Stimulated activated naive CD8-positive, alpha-beta T cell treated with anti-CD3 and anti-CD28 coated beads, Interleukin-15, amount 100 ng/mL, for 72 hours (primary cell): Measurements from ENCODE around the gene GPR142.

Experiments
- ATAC-seq: fragments of 150-1000 bp; cut with Tn5 transposase; 2 replicates; pipeline ENCODE4 v1.10.0; 2021; ENCODE audit warnings: mild to moderate bottlenecking, moderate library complexity
- DNase-seq, 2 donors: peaks; one replicate each; pipeline ENCODE4 v3.0.0; 2021 to 2022
- H3K27ac Mint-ChIP-seq, 2 donors: one replicate each; pipeline ENCODE4 v1.8.0; 2022; ENCODE audit warnings: mild to moderate bottlenecking in 2 of 2, mixed read lengths in 2 of 2, moderate library complexity in 2 of 2
- H3K27me3 Mint-ChIP-seq: one replicate; pipeline ENCODE4 v1.8.0; 2022; ENCODE audit warnings: mixed read lengths
- H3K4me1 Mint-ChIP-seq: one replicate; pipeline ENCODE4 v1.8.0; 2022; ENCODE audit warnings: mild to moderate bottlenecking, mixed read lengths
- H3K4me3 Mint-ChIP-seq, 2 donors: one replicate each; pipeline ENCODE4 v1.8.0; 2022; ENCODE audit warnings: mild to moderate bottlenecking in 2 of 2, mixed read lengths in 2 of 2, moderate library complexity in 1 of 2
- H3K9me3 Mint-ChIP-seq, 2 donors: one replicate each; pipeline ENCODE4 v1.8.0; 2022; ENCODE audit warnings: mixed read lengths in 2 of 2

GPR142 gene

GRCh38 chr17:74374858-74375257 is 7.6 kb downstream of the GPR142 start:
- no peak for ATAC-seq
- Mint-ChIP-seq H3K27ac (no peak overlapping the region), H3K27me3 (no peaks in the 10 kb centered on the region), H3K4me1 (peaks cover 4% of the 10 kb centered on the region), H3K4me3 (no peak overlapping the region), H3K9me3 (no peaks in the 10 kb centered on the region)
- no peak for DNase-seq

DNA sequence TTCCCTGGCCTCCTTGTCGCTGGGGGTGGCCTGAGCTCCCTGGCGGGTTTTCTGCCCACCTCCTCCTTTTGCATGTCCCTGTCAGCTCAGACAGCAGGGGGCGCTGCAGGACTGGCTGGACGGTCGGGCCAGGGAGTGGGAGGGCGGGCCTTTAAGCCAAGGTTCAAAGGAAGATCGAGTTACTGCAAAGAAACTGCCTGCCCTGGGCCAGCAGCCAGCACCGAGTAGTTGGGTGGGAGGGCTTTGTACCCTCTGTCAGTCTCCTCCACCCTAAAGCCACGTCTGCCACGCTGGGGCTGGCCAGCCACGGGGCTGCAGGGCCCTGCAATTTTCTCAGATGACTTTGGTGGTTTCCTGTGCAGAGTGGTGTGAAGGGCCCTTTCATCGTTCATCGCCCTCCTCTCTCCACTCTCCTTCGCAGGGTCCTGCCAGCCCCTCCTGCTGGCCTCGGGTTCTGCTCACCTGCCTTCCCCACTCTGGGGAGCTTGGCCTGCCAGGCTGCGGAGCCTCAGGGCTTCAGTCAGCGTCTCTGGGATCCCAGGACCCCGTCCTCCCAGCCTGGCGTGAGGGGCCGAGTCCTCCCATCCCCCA is 12.3 kb downstream of the GPR142 start:
- DNase-seq (peak; percentile 89 to 91), ATAC-seq (peak; percentile 95)
- Mint-ChIP-seq H3K27me3 (no peaks in the 10 kb centered on the region), H3K9me3 (no peaks in the 10 kb centered on the region), H3K4me3 (peak overlapping the region in 1 of 2 donors; percentile 21), H3K27ac (no peak overlapping the region), H3K4me1 (peaks cover 11% of the 10 kb centered on the region)

DNA sequence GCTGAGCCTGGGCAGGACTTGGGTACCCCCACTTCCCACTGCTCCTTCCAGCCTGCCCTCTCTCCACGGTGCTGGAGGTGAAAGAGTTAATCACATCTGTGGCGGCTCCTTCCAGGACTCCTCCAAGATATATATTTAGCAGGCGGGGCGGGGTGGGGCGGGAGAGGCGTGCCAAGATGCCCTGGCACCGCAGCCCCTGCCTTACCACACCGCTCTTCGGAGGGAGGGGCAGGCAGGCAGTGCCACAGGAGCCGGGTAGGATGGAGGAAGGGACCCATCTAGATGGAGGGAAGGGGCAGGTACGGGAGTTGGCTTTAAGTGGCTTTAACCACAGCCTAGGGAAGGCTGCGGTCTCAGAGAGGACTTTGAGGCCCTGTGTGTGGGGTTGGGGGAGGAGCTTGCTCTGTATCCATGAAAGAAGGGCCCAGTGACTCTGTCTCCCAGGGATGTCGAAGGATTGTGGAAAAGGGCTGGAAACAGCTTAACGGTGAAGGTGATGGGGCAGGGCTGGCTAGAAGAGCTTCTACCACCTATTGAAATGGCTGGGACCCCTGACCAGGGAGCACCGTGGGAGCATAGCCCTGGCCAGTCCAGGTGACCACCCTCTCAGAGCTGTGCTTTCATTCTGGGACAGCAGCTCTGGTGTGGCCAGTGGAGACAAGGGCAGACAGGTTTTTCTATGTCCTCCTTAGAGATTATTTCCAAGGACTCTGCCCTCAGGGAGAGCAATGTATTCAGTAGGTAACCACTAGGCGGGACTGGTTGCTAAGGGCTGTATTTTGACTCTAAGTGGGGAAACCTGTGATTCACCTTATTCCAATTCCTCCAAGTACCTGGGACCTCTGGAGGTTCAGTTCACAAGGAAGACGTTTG is 13.0 kb downstream of the GPR142 start:
- peak overlapping the region; percentile 45 to 60 for H3K27ac Mint-ChIP-seq
- ATAC-seq = no peak

DNA sequence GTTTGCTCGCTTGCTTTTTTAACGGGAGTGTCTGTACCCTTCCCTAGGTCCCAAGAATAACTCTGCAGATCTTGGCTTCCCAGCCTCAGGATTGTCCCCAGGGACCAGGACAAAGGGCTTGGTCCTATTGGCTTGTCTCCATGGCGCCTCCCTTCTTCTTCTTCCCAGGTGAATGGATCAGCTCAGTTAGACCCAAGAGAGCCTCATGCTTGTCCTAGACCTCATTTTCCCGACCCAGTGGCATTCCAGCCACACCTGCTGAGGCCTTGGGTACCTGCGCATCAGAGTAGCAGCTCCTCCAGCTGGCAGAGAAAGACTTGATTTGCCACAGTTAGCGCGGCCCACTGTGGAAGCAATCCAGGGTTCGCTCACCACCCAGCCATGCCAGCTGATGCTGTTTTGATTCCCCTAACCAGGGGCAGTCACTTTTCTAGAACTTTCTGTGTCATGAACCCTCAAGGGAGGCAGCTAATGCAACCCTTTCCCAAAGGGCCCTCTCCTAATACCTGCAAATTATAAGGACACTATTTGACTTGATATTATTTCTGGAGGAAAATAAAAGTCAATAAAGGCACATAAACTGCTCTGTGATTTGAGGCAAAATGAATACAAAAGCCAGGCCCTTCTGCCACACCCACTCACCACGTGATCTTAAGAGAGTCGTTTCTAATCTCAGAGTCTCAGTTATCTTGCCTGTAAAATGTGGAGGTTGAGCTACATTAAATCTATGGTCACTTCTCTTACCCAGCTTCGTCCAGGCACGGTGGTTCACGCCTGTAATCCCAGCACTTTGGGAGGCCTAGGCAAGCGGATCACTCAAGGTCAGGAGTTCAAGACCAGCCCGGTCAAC is 13.9 kb downstream of the GPR142 start:
- H3K9me3 Mint-ChIP-seq = no peaks in the 10 kb centered on the region
- H3K27me3 Mint-ChIP-seq = no peaks in the 10 kb centered on the region
- no peak overlapping the region for H3K4me3 Mint-ChIP-seq
- H3K4me1 Mint-ChIP-seq = peaks cover 11% of the 10 kb centered on the region
- DNase-seq = no peak
- ATAC-seq = no peak
- H3K27ac Mint-ChIP-seq = no peak overlapping the region

More for the DNA sequence above, 13.0 kb downstream of the GPR142 start:
- Mint-ChIP-seq H3K9me3 (no peaks in the 10 kb centered on the region), H3K4me3 (peak overlapping the region in 1 of 2 donors; percentile 14), H3K27me3 (no peaks in the 10 kb centered on the region), H3K4me1 (peaks cover 11% of the 10 kb centered on the region)
- no peak for DNase-seq

- no peak overlapping the region for H3K27ac Mint-ChIP-seq
- H3K4me3 Mint-ChIP-seq = no peak overlapping the region
- ATAC-seq (no peak), DNase-seq (no peak)
- no peaks in the 10 kb centered on the region for H3K27me3 Mint-ChIP-seq
- peaks cover 11% of the 10 kb centered on the region for H3K4me1 Mint-ChIP-seq
- no peaks in the 10 kb centered on the region for H3K9me3 Mint-ChIP-seq
Observed at GRCh38 chr17:74383141-74383540, 15.8 kb downstream of the GPR142 start.

DNA sequence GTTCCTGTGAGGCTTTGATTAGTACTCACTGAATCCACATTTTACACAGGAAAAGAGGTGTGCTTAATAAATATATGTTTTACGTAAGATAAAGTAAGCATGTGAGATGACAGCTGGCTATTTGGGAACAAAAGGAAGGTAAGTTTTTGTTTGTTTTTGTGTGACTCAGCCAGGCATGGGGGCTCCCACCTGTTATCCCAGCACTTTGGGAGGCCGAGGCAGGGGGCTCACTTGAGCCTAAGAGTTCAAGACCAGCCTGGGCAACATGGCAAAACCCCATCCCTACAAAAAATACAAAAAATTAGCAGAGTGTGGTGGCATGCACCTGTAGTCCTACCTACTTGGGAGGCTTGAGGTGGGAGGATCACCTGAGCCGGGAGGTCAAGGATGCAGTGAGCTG is 17.9 kb downstream of the GPR142 start:
- ATAC-seq = no peak

GRCh38 chr17:74386386-74386785 is 19.1 kb downstream of the GPR142 start:
- DNase-seq = no peak
- no peaks in the 10 kb centered on the region for H3K27me3 Mint-ChIP-seq
- H3K27ac Mint-ChIP-seq = no peak overlapping the region
- no peaks in the 10 kb centered on the region for H3K9me3 Mint-ChIP-seq
- no peak for ATAC-seq
- H3K4me1 Mint-ChIP-seq = no peaks in the 10 kb centered on the region
- H3K4me3 Mint-ChIP-seq = no peak overlapping the region

More for the DNA sequence above, 17.9 kb downstream of the GPR142 start:
- Mint-ChIP-seq H3K4me1 (peaks cover 4% of the 10 kb centered on the region), H3K9me3 (no peaks in the 10 kb centered on the region), H3K27ac (no peak overlapping the region), H3K4me3 (no peak overlapping the region), H3K27me3 (no peaks in the 10 kb centered on the region)
- DNase-seq = no peak

DNA sequence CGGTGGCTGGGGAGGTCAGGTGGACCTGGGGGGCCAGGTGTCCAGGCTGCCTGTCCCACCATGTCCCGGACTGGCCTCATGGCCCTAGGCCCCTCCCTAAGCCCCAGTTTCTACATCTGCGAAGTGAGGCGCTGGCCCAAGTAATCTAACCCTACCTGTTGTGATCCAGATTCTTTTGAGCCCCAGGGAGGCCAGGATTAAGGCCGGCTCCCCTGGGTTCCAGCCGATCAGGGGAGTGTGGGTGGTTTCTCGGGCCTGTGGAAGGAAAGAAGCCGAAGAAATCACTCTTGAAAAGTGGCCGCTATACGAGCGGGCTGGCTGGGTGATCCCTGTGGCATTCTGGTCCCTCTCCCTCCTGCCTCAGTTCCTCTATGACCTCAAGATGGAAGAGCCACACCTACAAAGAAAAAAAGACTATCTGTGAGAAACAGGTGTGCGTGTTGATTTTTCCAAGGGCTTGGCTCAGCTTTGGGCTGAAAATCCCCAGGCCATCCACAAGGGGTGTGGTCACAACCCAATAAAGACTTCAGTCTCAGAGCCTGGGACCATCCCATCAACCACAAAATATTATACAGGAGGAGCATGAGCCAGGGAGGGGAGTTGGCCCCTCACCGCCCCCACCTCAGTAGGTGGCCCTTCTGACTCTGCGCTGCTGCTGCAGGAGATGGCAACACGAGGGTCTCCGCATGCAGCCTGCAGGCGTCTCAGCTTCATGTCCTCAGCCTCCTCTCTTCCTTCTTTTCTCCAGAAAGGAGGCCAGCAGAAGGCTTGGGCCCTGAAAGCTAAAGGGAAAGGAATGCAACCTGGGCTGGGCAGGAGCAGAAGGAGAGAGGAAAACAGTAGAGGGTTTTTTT is 20.3 kb downstream of the GPR142 start:
- Mint-ChIP-seq H3K27ac (no peak overlapping the region), H3K4me1 (no peaks in the 10 kb centered on the region), H3K4me3 (no peak overlapping the region), H3K27me3 (no peaks in the 10 kb centered on the region), H3K9me3 (no peaks in the 10 kb centered on the region)
- no peak for ATAC-seq
- DNase-seq = no peak

GRCh38 chr17:74389084-74389753 is 21.9 kb downstream of the GPR142 start:
- H3K4me1 Mint-ChIP-seq = no peaks in the 10 kb centered on the region
- no peaks in the 10 kb centered on the region for H3K9me3 Mint-ChIP-seq
- no peaks in the 10 kb centered on the region for H3K27me3 Mint-ChIP-seq
- DNase-seq = no peak
- no peak overlapping the region for H3K4me3 Mint-ChIP-seq
- no peak overlapping the region for H3K27ac Mint-ChIP-seq
- ATAC-seq = no peak

GRCh38 chr17:74389937-74390679 is 22.8 kb downstream of the GPR142 start:
- no peak for DNase-seq
- no peaks in the 10 kb centered on the region for H3K4me1 Mint-ChIP-seq
- H3K9me3 Mint-ChIP-seq = no peaks in the 10 kb centered on the region
- H3K27ac Mint-ChIP-seq = peak overlapping the region in 1 of 2 donors; percentile 19
- H3K4me3 Mint-ChIP-seq = no peak overlapping the region
- no peaks in the 10 kb centered on the region for H3K27me3 Mint-ChIP-seq
- no peak for ATAC-seq

DNA sequence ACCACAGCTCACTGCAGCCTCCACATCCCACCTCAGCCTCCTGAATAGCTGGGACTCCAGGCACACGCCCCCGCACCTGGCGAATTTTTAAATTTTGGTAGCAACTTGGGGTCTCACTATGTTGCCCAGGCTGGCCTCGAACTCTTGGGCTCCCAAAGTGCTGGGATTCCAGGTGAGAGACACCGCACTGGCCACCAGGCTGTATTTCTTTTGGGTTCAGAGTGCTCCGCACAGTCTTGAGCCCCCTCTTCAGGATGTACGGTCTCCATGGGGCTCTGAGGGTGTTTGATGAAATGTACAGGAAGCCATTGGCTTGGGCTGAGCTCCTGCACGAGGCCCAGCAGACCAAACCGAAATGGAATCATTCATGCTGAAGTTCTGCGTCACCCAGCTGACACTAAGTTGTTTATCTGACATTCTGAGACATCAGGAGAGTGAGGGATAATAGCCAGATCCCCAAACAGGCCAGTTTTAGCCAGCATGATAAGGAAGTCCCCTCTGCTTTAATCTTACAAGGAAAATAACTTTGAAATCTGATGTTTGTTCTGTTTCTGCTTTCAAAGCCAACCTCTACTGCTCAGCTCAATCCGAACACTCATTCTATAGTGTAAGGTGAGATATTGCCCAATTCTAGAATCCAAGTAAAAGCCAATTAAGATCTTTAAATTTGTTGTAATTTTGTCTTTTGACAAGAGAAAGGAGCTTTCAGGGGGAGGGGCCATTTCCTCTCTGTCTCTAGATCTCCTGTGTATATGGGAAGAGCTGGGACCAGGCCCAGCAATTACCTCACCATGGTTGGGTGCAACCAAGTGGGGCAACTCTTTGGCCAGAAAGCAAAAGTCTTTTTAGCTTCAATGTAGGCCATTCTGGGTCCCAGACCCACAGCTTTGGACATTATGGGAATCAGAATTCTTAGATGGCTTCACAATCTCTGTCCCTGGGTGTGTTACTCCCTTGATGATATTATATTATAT is 23.7 kb downstream of the GPR142 start:
- Mint-ChIP-seq H3K9me3 (no peaks in the 10 kb centered on the region), H3K27ac (no peak overlapping the region), H3K27me3 (no peaks in the 10 kb centered on the region), H3K4me3 (no peak overlapping the region), H3K4me1 (no peaks in the 10 kb centered on the region)
- DNase-seq (no peak), ATAC-seq (no peak)

- H3K4me3 Mint-ChIP-seq = no peak overlapping the region
- no peak for DNase-seq
- no peak overlapping the region for H3K27ac Mint-ChIP-seq
- no peak for ATAC-seq
- no peaks in the 10 kb centered on the region for H3K4me1 Mint-ChIP-seq
- no peaks in the 10 kb centered on the region for H3K9me3 Mint-ChIP-seq
- no peaks in the 10 kb centered on the region for H3K27me3 Mint-ChIP-seq
Observed at GRCh38 chr17:74391771-74392170, 24.5 kb downstream of the GPR142 start.

GRCh38 chr17:74392848-74393247 is 25.5 kb downstream of the GPR142 start:
- Mint-ChIP-seq H3K4me3 (no peak overlapping the region), H3K27ac (no peak overlapping the region), H3K27me3 (no peaks in the 10 kb centered on the region), H3K4me1 (no peaks in the 10 kb centered on the region), H3K9me3 (no peaks in the 10 kb centered on the region)
- no peak for ATAC-seq
- no peak for DNase-seq
